Osteoblast (primary cell): ENCODE data around the gene ATP6V1B1. TPM values are rescaled to one million over a fixed set of nuclear protein-coding genes. Genes with fewer than 3 reads are reported as not detected.

Experiments
- DNase-seq: peaks from one replicate; pipeline ENCODE4 v3.0.0; 2011; ENCODE audit warnings: low spot score, mixed read lengths; ENCODE audit not compliant: insufficient read length; ENCODE audit errors: missing footprints
- H2AFZ ChIP-seq: 2 replicates; pipeline ENCODE4 v1.6.0; 2011; ENCODE audit warnings: mild to moderate bottlenecking, low read length
- H3K27ac ChIP-seq: 2 replicates; pipeline ENCODE4 v1.5.1; 2011; ENCODE audit warnings: mild to moderate bottlenecking, low read depth, low read length, moderate library complexity
- H3K27me3 ChIP-seq: 2 replicates; pipeline ENCODE4 v1.6.0; 2012; ENCODE audit warnings: mild to moderate bottlenecking, control low read depth, inconsistent platforms, low read length, moderate library complexity; ENCODE audit not compliant: insufficient read depth
- H3K36me3 ChIP-seq: 2 replicates; pipeline ENCODE4 v1.5.1; 2011; ENCODE audit warnings: mild to moderate bottlenecking, low read length, control low read depth, moderate library complexity; ENCODE audit not compliant: insufficient read depth
- H3K4me1 ChIP-seq: 2 replicates; pipeline ENCODE4 v1.5.1; 2011; ENCODE audit warnings: mild to moderate bottlenecking, low read length, control low read depth, moderate library complexity; ENCODE audit not compliant: insufficient read depth
- H3K4me2 ChIP-seq: 2 replicates; pipeline ENCODE4 v1.6.0; 2011; ENCODE audit warnings: mild to moderate bottlenecking, low read length; ENCODE audit not compliant: insufficient read depth
- H3K4me3 ChIP-seq: fragments of 200-600 bp; sonication (generic); 3 replicates; pipeline ENCODE4 v1.5.1; 2012; ENCODE audit warnings: mild to moderate bottlenecking, low read length, inconsistent platforms; ENCODE audit not compliant: insufficient read depth
- H3K79me2 ChIP-seq: 2 replicates; pipeline ENCODE4 v1.6.0; 2012; ENCODE audit warnings: mild to moderate bottlenecking, low read length, control low read depth, inconsistent platforms; ENCODE audit not compliant: insufficient read depth
- H3K9me3 ChIP-seq: 2 replicates; pipeline ENCODE4 v1.5.1; 2011; ENCODE audit warnings: low read depth, low read length, control low read depth
- H4K20me1 ChIP-seq: 2 replicates; pipeline ENCODE4 v1.6.0; 2012; ENCODE audit warnings: mild to moderate bottlenecking, low read length, control low read depth; ENCODE audit not compliant: insufficient read depth
- CTCF ChIP-seq: IDR thresholded peaks from 2 replicates; pipeline ENCODE4 v1.5.1; 2011; ENCODE audit warnings: mild to moderate bottlenecking, low read depth, low read length, moderate library complexity; ENCODE audit errors: extremely low read depth
- total RNA-seq: library from RNA; depleted of rRNA; stranded (reverse); fragments of >200 nt; gene quantifications from 2 replicates; pipeline ENCODE4 v1.2.3, GENCODE V29; 2012

ATP6V1B1 gene
- total RNA-seq, 1 donor: 2.5 TPM

DNA sequence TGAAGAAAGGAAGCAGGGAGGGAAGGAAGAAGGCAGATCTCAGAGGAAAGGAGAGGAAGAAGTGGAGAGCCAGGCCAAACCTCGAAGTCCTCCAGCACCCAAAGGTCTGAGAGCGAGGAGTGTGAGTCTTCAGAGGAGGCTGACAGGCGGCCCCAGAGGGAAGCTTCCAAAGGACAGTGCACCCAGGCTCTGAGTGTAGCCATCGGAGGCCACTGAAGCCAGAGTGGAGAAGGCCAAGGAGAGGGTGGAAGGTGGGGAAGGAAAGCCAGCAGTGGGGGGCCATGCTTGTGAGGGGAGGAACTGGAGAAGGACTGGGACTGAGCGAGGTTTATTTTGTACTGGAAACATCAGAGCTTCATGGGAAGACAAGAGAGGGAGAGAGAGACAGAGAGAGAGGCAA is 6.0 kb downstream of the ATP6V1B1 start:
- Histone ChIP-seq H3K9me3 (no peaks in the 10 kb centered on the region), H3K27ac (no peak overlapping the region), H3K4me3 (no peak overlapping the region), H3K79me2 (no peaks in the 10 kb centered on the region), H4K20me1 (peaks cover 5% of the 10 kb centered on the region), H3K4me2 (no peak overlapping the region), H3K27me3 (no peaks in the 10 kb centered on the region), H2AFZ (no peak overlapping the region), H3K36me3 (no peaks in the 10 kb centered on the region), H3K4me1 (peaks cover 4% of the 10 kb centered on the region)
- TF ChIP-seq CTCF: no peak
- DNase-seq: peak; percentile 48

DNA sequence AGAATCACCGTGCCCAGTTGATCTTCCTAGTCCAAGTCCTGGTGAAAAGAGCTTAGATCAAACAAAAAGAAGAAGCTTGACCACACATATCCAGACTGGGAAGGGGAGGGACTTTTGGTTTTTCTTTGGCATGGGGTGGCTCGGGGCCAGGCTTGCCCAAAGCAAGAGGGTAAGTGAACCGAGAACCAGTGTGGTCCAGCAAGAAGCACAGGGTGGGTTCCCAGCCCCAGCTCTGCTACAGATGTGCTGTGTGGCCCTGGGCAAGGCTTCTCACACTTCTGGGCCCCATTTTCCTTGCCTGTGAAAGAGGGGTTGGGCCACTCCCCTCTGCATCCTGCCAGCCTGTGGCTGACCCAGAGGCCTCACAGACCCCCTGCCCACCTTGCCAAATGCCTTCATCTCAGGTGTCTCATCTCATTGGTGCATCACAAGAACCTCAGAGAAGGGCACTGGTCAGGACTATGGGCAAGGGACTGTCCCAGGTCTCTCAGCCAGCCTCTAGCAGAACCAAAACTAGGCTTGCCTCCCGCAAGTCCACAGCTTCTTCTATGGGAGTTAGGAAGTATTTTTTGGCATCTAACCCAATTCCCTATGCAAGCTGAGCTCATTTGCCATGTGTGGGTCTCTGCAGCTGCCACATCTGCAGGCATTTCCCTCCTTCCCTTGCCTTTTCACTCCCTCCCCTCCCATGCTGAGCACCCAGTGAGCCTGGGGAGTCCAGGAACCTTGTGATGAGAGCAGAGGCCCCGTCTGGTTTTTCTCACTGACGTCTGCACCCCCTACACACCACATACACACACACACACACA is 6.9 kb downstream of the ATP6V1B1 start:
- Histone ChIP-seq H3K36me3 (no peaks in the 10 kb centered on the region), H3K9me3 (no peaks in the 10 kb centered on the region), H3K4me1 (peaks cover 11% of the 10 kb centered on the region), H2AFZ (no peak overlapping the region), H3K79me2 (no peaks in the 10 kb centered on the region), H4K20me1 (peaks cover 7% of the 10 kb centered on the region), H3K4me3 (no peak overlapping the region), H3K27ac (no peak overlapping the region), H3K27me3 (no peaks in the 10 kb centered on the region), H3K4me2 (no peak overlapping the region)
- TF ChIP-seq CTCF: no peak
- DNase-seq: peak; percentile 39

DNA sequence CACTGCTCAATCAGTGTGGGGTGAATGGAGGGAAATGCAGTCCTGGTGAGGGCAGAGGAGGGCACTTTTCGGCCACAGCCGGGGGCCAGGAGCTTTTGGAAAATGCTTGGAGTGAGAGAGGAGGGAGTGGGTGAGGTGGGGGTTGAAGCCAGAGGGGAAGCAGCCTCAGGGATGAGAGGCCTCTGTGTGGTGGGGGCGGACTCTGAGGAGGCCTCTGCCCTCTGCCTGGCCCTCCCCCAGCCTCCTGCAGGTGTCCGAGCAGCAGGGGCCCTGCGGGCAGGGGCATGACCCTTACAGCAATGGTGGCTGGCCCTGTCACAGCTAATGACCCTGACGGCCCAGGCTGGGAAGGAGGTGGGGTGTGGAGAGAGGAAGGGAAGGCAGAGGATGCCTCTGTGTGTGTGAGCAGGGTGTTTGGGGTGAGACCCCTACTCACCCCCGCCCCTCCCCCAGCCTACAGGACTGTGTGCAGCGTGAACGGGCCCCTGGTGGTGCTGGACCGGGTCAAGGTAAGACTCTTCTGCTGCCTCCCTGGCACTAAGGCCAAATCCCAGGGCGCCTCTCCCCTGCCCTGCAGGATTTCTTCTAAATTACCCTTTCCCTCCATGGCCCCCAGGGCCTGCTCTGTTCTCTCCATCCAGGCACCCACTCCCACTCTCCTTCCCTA is 7.6 kb downstream of the ATP6V1B1 start:
- H3K4me3 ChIP-seq: no peak overlapping the region
- H3K27ac ChIP-seq: no peak overlapping the region
- H2AFZ ChIP-seq: no peak overlapping the region
- H3K36me3 ChIP-seq: no peaks in the 10 kb centered on the region
- no peaks in the 10 kb centered on the region for H3K9me3 ChIP-seq
- peaks cover 7% of the 10 kb centered on the region for H4K20me1 ChIP-seq
- no peaks in the 10 kb centered on the region for H3K79me2 ChIP-seq
- H3K4me2 ChIP-seq: no peak overlapping the region
- H3K4me1 ChIP-seq: peaks cover 18% of the 10 kb centered on the region
- H3K27me3 ChIP-seq: no peaks in the 10 kb centered on the region
- DNase-seq: peak; percentile 14
- TF ChIP-seq CTCF: no peak

DNA sequence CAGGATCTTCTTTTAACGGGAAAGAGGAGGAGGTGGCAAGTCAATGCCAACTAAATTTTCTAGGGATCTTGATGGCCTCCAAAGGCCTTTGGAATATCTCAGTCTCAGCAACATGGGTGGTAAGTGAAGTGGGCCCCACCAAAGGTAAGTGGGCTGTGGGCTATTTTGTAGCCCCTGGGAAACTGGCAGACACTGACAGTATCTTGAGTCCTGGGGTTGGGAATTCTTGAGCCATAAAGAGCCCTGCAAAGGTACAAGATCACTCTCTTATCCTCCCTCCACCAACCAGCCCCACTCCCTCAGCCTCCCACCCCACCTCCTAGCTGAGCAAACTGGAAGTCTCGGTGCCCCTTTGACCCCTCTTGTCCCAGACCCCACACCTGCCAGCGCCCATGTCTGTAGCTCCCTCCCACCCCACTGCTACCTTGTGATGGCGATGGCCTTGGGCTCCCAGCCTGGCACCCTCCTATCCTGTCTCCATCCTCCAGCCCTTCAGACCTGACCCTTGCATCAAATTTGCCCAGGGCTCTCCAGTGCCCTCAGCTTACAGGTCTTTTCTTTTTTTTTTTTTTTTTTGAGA is 8.5 kb downstream of the ATP6V1B1 start:
- H3K9me3 ChIP-seq: no peaks in the 10 kb centered on the region
- H3K79me2 ChIP-seq: no peaks in the 10 kb centered on the region
- H4K20me1 ChIP-seq: peaks cover 7% of the 10 kb centered on the region

More for the DNA sequence above, 8.5 kb downstream of the ATP6V1B1 start:
- no peak overlapping the region for H3K4me2 ChIP-seq
- DNase-seq: peak; percentile 22
- no peaks in the 10 kb centered on the region for H3K27me3 ChIP-seq
- TF ChIP-seq CTCF: no peak
- peaks cover 19% of the 10 kb centered on the region for H3K4me1 ChIP-seq
- H3K36me3 ChIP-seq: no peaks in the 10 kb centered on the region
- H2AFZ ChIP-seq: no peak overlapping the region
- no peak overlapping the region for H3K27ac ChIP-seq
- no peak overlapping the region for H3K4me3 ChIP-seq
